HG02852 (cell line): Measurements from ENCODE around the gene GPR146.

Source experiments
- ATAC-seq: cut with Tn5 transposase; IDR thresholded peaks from one replicate; pipeline ENCODE4 v1.9.1; 2021; ENCODE audit warnings: mild to moderate bottlenecking, moderate library complexity; ENCODE audit not compliant: unreplicated experiment

The GPR146 gene

DNA sequence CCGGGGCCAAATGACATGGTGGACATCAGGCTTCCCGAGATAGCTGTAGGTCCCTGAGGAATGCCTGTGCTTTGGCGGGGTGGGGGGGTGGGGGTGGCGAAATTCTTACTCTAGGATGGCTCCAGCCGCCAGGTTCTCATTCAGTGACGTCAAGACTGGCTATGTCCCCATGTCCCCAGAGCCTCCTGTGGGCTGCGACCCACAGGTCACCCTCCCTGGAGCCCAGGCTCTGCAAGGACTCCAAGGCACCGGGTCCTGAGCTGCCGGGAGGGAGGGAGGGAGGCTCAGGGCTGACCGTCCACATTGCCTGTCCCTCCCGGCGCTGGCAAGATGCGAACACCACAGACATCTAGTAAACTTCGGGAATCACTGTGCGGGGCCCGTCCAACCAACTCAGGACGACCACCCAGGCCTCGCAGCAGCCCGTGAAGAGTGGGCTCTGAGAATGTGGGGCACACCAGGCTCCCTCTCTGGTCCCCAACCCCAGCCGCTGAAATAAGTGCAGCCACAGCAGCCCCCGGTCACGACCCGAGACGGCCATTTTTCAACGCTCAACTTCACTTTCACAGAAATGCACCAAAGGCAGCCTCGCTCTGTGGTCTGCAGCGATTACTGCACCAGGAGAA, 12.6 kb downstream of the GPR146 start:
- ATAC-seq, result no peak

DNA sequence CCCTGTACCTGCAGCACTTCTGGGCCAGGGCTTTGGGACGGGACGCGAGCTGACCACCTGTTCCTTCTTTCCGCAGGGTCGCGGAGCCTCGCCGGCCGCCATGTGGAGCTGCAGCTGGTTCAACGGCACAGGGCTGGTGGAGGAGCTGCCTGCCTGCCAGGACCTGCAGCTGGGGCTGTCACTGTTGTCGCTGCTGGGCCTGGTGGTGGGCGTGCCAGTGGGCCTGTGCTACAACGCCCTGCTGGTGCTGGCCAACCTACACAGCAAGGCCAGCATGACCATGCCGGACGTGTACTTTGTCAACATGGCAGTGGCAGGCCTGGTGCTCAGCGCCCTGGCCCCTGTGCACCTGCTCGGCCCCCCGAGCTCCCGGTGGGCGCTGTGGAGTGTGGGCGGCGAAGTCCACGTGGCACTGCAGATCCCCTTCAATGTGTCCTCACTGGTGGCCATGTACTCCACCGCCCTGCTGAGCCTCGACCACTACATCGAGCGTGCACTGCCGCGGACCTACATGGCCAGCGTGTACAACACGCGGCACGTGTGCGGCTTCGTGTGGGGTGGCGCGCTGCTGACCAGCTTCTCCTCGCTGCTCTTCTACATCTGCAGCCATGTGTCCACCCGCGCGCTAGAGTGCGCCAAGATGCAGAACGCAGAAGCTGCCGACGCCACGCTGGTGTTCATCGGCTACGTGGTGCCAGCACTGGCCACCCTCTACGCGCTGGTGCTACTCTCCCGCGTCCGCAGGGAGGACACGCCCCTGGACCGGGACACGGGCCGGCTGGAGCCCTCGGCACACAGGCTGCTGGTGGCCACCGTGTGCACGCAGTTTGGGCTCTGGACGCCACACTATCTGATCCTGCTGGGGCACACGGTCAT, 13.3 kb downstream of the GPR146 start:
- no peak for ATAC-seq

DNA sequence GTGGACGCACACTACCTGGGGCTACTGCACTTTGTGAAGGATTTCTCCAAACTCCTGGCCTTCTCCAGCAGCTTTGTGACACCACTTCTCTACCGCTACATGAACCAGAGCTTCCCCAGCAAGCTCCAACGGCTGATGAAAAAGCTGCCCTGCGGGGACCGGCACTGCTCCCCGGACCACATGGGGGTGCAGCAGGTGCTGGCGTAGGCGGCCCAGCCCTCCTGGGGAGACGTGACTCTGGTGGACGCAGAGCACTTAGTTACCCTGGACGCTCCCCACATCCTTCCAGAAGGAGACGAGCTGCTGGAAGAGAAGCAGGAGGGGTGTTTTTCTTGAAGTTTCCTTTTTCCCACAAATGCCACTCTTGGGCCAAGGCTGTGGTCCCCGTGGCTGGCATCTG, 14.0 kb downstream of the GPR146 start:
- no peak for ATAC-seq

DNA sequence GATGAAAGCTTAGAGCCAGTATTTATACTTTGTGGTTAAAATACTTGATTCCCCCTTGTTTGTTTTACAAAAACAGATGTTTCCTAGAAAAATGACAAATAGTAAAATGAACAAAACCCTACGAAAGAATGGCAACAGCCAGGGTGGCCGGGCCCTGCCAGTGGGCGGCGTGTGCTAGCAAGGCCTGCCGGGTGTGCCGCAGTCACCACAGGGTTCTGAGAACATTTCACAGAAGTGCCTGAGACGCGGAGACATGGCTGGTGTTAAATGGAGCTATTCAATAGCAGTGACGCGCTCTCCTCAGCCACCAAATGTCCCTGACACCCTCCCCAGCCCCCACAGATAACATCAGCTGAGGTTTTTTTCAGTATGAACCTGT, 14.5 kb downstream of the GPR146 start:
- no peak for ATAC-seq

DNA sequence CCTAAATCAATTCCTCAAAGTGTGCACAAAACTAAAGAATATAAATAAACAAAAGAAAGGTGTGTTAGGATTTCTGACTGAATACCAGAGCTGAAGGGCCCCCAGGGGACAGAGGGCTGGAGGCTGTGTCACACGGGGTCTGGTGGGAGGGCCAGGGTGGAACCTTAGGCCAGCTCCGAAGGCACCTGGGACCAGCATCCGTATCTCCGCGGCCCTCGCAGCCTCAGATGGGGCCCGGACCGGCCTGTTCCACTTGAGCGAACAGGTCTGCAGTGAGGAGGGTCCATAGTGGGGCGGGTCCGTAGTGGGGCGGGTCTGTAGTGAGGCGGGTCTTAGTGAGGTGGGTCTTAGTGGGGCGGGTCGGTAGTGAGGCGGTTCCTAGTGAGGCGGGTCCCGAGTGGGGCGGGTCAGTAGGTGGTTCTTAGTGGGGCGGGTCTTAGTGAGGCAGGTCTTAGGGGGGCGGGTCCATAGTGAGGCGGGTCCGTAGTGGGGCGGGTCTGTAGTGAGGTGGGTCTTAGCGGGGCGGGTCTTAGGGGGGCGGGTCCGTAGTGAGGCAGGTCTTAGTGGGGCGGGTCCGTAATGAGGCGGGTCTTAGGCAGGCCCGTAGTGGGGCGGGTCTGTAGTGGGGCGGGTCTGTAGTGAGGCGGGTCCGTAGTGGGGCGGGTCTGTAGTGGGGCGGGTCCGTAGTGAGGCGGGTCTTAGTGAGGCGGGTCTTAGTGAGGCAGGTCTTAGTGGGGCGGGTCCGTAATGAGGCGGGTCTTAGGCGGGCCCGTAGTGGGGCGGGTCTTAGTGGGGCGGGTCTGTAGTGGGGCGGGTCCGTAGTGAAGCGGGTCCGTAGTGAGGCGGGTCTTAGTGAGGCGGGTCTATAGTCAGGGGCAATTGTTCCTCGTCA, 15.1 kb downstream of the GPR146 start:
- ATAC-seq, result no peak

DNA sequence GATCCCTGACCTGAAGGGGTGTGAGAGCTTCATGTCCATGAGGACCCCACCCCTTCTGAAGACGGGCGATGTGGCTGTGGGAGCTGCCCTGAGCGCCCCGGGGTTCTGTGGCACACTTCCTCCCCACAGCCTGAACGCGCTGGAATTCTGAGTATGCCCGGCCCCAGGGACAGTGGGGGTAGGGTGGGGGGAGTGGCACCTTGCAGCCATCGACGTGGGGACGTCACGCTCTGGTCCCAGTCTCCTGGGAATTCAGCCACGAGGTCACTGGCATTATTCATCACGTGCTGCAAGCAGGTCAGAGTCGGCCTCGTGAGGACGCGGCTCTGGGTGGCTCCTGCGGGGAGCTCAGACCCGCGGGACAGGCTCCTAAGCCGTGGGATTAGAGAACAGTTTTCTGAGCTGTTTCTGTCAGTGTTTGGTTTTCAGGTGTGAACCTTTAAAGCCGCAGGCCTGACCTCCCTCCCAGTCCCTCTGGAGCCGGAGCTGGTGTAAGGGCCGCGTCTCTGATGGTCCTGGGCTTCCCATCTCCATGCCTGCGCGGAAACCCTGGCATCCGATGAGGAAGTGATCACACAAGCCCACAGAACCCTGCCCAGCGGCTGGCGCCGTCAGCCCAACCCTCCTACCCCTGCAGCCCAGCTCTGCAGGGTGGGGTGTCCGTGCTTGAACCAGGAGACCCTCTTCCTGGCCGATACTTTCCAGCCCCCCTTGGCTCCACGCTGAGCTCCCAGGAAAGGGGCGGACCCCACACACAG, 16.1 kb downstream of the GPR146 start:
- ATAC-seq, result no peak

DNA sequence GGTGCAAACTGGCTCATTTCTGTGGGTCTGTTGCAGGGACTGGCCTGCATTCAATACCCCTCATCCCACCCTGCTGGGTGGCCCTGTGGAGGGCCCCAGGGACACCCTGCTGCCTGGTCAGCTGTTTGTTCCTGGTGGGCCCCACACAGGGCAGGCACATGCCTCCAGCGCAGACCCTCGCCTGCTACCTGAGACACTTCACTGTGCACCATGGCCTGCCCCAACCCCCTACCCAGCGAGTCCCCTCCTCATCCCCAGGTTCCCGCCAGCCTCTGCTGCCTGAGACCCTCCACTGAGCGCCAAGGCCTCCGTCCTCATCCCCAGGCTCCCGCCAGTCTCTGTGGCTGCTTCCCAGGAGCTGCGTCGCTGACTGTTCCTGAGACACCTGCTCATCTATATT, 16.8 kb downstream of the GPR146 start:
- no peak for ATAC-seq

DNA sequence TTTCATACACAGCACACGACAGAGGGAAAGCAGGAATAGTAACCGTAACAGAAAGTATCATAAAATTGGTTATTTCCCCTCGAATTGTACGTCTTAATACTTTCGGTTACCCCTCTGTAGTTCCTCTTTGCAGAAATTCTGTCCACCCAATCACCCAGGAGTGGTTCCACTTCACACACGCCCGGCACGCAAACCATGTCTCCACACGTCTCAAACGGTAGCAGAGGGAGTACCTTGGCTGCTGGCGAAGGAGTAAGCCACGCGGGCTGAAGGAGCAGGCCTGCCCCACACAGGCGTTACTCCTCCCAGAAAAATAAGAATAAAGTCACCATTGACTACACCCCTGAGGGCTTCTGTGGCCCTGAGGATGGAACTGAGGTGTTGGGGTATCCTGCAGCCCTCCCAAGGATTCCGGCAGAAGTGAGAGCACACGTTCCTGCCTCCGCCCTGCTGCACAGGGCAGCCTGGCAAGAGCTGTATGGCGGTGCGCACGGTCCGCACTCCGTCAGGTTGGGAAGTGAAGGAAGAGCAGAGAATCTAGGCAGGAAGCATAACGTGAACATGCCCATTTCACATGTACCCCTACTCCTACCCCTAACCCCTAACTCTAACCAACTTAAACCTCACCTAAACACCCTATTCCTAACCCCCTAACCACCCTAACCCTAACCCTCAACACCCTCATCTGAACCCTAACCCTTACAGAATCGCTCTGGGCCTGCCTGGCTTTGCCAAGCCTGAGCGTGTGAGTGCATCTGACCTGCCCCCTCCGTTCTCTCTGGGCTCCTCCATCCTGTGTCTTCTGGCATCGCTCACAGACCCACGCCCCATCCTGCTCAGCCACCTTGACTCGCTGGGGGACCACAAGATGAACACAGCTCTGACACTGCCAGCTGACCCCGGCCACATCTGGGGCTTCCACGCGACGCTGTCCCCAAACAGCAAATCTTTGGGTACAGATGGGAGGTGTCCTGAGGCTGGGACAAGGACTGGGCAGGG, 18.2 kb downstream of the GPR146 start:
- peak; percentile 73 for ATAC-seq

DNA sequence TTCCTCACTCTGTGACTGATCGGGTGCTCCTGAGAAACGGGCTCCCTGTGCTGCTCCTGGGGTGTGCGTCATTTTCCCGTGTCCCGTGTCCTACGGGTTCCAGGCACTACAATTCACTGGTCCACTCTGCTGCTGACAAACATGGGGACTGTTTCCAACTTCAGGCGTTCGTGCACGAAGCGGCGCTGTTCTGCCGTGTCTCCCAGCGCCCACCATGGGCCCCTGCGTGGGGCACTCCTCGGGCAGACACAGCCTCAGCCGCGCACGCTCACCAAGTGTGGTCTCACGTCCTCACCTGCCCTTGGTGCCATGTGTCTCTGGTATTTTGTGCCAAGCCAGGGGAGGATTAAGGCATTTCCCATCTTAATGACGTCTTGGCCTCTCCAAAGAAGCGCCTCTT, 19.0 kb downstream of the GPR146 start:
- ATAC-seq, result no peak

DNA sequence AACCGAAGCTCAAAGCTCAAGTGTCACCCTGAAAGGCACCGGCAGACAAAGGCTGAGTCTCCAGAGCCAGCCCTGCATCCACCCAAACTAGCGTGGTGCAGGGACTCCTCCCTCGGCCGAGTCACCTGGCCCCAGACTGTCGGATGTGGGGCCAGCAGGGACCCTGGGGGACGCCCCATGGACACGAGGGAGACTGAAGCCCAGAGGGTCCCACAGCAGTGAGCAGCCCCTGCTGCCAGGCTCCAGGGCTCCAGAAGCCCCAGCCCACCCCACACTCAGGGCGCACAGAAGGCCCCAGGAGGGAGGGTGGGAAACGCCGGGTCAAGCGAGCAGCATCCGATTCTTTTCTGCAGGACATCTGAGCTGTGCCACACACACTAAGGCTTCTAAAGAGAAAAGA, 20.2 kb downstream of the GPR146 start:
- no peak for ATAC-seq

DNA sequence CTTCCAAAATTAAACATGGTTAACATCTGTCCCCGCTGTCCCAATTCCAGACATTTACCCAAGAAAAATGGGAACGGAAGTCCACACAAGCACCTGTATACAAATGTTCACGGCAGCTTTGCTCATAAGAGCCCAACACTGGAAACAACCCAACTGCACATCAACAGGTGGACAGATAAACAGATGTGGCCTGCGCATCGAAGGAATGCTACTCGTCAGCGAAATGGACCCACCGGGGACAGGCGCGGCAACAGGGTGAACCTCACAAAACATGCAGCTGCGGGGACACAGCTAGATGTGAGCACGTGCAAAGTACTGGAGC, 20.9 kb downstream of the GPR146 start:
- no peak for ATAC-seq

DNA sequence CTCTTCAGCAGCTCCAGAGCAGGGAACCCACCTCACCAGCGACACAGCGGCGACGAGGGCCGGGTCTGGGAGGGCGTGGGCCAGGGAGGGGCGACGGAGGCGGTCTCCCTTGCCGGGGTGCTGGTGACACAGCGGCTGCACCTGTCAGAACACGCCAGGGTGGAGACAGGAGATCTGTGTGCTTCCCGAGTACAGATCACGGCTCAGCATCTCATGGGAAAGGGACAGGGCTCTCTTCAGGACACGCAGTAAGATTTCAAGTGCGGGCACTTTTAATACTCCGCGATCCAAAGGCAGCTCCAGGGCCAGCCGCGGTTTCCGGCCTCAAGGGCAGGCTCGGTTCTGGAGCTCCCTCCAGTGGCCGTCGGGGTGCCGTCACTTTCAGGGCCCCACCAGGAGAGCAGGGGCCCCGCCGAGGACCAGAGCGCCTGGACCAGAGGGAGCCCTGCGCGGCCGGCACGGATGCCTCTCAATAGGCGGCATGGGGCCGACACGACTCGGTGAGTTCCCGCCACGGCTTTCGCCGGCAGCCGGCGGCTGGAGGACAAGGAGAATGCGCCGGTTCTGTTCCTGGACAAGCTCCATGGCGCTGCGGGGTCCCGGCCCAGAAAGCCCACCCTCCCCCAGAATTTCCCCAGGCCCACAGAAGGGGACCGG, 21.4 kb downstream of the GPR146 start:
- ATAC-seq, result peak; percentile 57

DNA sequence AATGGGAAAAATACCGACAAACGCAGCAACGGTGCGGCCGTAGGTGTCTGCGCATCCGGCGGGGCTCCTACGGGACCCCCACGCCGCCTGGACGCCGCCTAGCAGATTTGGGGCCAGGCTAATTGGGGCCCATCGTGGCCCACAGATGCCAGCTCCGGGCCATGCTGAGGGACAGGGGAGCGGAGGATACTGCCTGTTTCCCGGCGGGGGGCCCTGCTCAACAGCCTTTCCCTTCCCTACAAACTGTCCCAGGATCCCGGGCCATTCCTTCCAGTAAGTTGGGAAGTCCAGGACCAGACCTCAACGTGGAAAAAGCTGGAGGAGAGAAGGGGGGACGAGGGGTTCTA, 21.9 kb downstream of the GPR146 start:
- no peak for ATAC-seq

DNA sequence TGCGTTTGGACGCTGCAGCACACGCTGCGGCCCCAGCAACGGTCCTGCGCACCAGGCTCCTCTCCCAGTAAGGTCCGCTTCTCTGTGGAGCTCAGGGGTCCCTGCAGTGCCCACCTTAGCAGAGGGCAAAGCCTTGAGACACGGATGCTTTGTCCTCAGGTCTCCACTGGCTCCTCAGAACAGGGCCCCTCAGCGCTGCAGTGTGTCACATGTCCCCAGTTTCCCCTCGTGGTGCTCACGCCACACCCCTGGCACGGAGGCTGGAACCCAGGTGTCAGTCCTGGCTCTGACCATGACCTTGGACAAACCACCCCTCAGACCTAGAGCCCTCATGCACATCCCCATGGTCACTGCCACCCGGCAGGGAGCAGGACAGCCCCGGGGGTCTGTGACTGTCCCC, 23.7 kb downstream of the GPR146 start:
- no peak for ATAC-seq

DNA sequence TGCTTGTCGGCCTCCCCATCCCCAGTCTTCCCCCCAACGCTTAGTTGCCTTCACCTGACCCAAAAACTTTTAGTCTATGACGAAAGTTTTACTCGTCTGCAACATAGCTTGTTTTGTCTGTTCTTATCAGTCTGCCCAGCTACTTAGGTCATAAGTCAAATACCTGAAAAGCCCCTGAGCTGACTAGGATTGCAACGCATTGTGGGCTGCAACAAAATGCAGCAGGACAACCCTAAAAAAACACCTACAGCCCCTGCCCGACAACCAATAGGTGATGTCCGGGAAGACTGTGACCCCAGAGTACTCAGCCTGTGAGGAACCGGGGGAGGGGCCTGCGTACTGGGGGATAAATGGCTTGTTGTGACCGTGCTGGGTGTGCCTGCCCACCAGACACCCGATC, 24.3 kb downstream of the GPR146 start:
- no peak for ATAC-seq

DNA sequence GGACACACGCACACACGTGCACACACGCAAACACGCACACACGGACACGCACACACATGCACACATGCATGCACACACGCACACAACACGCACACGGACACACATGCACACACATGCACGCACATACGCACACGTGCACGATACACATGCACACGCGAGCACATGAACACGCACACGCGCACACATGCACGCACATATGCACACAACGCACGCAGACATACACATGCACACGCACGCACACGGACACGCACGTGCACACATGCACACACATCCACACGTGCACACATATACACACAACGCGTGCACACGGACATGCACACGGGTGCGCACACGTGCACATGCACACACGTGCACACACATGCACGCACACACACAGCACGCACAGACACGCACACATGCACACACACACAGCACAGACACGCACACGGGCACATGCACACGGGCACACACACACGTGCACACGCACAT, 26.2 kb downstream of the GPR146 start:
- no peak for ATAC-seq

DNA sequence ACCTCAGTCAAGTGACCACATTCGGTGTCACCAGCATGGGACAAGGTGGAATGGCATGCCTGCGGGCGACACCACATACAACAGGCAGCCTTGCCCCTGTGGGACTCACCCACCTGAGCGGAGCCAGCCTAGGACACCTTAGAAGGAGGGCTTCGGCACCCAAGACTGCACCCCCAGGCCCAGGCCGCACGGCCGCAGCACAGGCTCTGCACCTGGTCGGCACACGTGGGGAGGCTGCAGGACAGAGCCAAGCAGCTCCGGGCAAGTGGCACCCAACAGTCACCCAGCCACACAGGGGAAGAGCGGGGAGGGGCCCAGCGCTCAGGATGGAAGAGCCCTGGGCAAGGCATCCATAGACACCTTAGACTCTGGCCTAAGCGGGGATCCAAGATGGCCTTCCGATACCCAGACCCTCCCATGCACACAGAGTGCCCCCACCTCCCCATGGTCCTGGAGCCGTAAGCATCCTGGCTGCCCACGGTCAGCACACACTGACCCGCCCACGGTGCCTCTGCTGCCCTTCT, 27.4 kb downstream of the GPR146 start:
- no peak for ATAC-seq

DNA sequence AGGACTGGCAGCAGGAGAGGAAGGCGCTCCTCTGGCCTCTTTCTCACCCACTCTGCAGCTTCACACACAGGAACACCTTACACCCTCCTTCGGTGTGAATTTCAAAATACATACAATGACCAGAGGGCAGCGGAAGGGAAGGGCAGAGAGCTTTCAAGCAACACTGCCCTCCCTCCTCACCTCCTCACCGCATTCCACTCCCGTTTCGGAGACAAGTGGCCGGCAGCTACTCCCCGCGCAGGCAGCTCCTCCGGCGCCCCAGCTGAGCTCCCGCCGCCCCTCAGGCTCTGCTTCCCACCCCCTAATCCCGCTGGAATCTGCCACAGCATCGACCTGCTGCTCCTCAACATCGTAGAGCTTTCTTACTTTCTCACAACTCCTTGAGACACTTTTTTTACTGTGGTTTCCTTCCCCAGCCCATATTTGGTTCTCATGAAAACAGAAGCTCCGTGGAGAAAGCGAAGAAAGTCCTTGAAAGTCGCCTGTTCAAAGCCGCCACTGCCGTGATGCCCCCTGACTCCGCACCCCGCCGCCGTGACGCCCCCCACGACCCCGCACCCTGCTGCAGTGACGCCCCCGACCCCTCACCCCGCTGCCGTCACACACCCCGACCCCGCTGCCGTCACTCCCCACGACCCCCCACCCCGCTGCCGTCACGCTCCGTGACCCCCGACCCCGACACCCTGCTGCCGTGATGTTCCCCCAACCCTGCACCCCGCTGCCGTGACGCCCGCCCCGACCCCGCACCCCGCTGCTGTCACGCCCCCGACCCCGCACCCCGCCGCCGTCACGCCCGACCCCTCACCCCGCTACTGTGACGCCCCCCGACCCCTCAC, 29.0 kb downstream of the GPR146 start:
- ATAC-seq, result no peak
